Anterior cingulate cortex (tissue), 58 donors: ENCODE measurements around the gene CCDC188.
"Not testable (repeated sequence)": the region's sequence is repeated elsewhere in the genome, so short reads cannot be mapped to it uniquely, and the experiment has no call there.

Source experiments
- DNase-seq, 58 donors: peaks; one replicate each; lab custom pipeline; 2025; lab: John Stamatoyannopoulos, UW

Gene CCDC188

GRCh38 chr22:20173246-20173645, 22.4 kb upstream of the CCDC188 start:
- no peak for DNase-seq

GRCh38 chr22:20172141-20172613, 21.3 kb upstream of the CCDC188 start:
- DNase-seq: no peak

- DNase-seq: no peak
These were observed 20.7 kb upstream of the CCDC188 start for GRCh38 chr22:20171288-20172140.

- DNase-seq: no peak
These were observed 19.3 kb upstream of the CCDC188 start for GRCh38 chr22:20170170-20170569.

GRCh38 chr22:20169253-20169822, 18.5 kb upstream of the CCDC188 start:
- no peak for DNase-seq

- DNase-seq: no peak
These were observed 16.9 kb upstream of the CCDC188 start for GRCh38 chr22:20167643-20168322.

- no peak for DNase-seq
These were observed 15.8 kb upstream of the CCDC188 start for GRCh38 chr22:20166703-20167102.

GRCh38 chr22:20165913-20166312, 15.1 kb upstream of the CCDC188 start:
- no peak for DNase-seq

- no peak for DNase-seq
These were observed 14.6 kb upstream of the CCDC188 start for GRCh38 chr22:20165421-20165820.

GRCh38 chr22:20164863-20165262, 14.0 kb upstream of the CCDC188 start:
- DNase-seq: no peak

GRCh38 chr22:20160041-20160440, 9.2 kb upstream of the CCDC188 start:
- no peak for DNase-seq

- DNase-seq: not testable (repeated sequence)
These were observed 8.7 kb upstream of the CCDC188 start for GRCh38 chr22:20159531-20159930.

- no peak for DNase-seq
These were observed 8.2 kb upstream of the CCDC188 start for GRCh38 chr22:20159076-20159475.

- no peak for DNase-seq
These were observed 7.7 kb upstream of the CCDC188 start for GRCh38 chr22:20158391-20159036.

- no peak for DNase-seq
These were observed 6.8 kb upstream of the CCDC188 start for GRCh38 chr22:20157430-20158183.

GRCh38 chr22:20156611-20157429, 6.0 kb upstream of the CCDC188 start:
- peak in 57 of 58 donors; percentile 19 to 93 (median 71) for DNase-seq

GRCh38 chr22:20156042-20156389, 5.2 kb upstream of the CCDC188 start:
- DNase-seq: no peak

- peak in 49 of 58 donors; percentile 11 to 78 (median 57) for DNase-seq
These were observed 4.6 kb upstream of the CCDC188 start for GRCh38 chr22:20155330-20156041.
